Erythroblast (primary cell): Measurements from ENCODE around the gene ERAS.

Experiments used
- GATA1 ChIP-seq: IDR thresholded peaks from 2 replicates; pipeline ENCODE4 v1.6.1; 2011; ENCODE audit warnings: low read depth, mild to moderate bottlenecking, control low read depth, low read length, moderate library complexity
- POLR2A ChIP-seq: IDR thresholded peaks from 2 replicates; pipeline ENCODE4 v1.6.1; 2011; ENCODE audit warnings: mild to moderate bottlenecking, low read length

DNA sequence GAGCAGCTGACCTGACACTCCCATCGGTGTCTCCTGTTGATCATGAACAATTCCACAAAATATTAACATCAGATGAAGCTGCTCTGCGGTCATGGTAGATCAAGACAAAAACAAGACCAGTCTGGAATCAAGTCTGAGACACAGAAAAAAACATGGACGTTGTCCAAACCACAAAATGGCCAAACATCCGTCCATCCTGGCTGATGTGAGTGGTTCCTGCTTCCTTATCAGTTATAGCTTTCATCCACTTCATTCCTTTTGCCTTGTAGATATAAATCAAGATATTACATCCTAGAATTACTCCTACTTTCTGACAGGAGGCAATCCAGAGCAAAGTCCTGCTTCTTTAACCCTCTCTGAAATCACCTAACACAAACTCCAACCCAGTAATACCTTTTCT, 37.9 kb downstream of the ERAS start:
- TF ChIP-seq POLR2A (no peak), GATA1 (no peak)
